HG03439 (cell line): ENCODE measurements around the gene PPT2.

ENCODE experiments used
- ATAC-seq: cut with Tn5 transposase; IDR thresholded peaks from one replicate; pipeline ENCODE4 v1.9.1; 2021; ENCODE audit warnings: mild to moderate bottlenecking, moderate library complexity; ENCODE audit not compliant: unreplicated experiment

Gene PPT2, protein sequence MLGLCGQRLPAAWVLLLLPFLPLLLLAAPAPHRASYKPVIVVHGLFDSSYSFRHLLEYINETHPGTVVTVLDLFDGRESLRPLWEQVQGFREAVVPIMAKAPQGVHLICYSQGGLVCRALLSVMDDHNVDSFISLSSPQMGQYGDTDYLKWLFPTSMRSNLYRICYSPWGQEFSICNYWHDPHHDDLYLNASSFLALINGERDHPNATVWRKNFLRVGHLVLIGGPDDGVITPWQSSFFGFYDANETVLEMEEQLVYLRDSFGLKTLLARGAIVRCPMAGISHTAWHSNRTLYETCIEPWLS

DNA sequence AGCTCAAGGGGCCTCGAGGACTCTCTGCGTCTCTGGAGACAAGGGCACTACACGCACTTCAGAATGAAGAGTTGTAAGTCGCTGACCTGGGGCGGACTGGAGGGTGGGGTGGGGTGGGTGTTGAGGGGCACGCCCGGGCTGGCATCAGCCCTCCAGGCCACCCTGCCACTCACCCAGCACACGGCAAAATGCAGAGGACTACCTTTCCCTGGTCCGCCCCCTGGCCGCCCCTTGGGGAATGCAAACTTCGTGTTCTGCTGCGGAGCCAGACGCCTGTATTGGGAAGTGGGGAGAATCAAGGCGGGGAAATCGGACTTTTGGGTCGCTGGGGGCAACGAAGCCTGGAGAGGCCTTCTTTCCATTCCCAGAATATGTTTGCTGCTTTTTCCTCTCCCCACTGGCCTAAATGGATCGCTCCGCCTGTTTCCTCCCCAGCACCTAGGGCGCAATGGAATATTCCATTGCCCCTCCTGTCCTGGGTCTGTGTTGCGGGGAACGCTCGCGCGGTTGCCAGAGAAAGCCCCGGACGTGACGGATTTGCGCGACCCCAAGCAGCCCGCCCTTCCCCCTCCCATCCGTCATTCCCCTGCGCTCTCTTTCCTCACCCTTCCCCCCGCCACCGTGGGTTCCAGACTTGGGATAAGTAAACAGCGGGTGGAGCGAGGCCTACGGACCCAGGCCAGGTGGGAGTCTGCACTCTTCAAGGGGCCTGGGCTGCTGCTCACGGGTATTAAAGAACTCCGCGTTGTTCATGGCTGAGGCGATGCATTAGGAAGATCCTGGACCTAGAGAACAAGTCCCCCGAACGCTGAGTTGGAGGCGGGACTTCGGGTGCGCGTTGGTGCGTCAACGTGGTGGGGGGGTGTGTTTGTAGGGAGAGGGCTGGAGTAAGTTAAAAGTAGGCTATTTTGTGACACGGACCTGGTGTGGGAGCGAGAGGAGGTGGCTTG, at the start of gene PPT2:
Gene PPT2, plus strand, starts transcription at position 578 of the 950 bp plus-strand sequence. CDS start 454 bp downstream, outside the sequence.
- no peak for ATAC-seq

- no peak for ATAC-seq
These were observed 48.5 kb upstream of the PPT2 start for GRCh38 chr6:32105433-32105832.

DNA sequence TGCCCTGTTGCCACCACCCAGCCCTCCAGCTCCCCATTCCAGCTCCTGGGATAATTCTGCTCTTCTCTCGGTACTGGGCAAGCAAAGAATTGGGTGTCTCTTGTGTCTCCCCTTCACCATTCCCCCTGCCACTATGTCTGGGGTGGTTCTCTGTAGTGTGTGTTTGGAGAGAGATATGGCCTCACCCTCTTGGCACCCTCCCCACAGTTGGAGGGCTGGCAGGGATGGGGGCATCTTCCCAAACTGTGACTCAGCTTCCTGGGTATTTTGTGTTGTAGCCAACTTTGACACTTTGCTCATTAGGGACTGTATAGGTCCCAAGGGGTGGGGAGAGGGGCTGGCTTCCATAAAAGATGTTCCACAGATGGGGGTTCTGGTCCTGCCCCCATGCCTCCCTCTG, 46.5 kb upstream of the PPT2 start:
- no peak for ATAC-seq

DNA sequence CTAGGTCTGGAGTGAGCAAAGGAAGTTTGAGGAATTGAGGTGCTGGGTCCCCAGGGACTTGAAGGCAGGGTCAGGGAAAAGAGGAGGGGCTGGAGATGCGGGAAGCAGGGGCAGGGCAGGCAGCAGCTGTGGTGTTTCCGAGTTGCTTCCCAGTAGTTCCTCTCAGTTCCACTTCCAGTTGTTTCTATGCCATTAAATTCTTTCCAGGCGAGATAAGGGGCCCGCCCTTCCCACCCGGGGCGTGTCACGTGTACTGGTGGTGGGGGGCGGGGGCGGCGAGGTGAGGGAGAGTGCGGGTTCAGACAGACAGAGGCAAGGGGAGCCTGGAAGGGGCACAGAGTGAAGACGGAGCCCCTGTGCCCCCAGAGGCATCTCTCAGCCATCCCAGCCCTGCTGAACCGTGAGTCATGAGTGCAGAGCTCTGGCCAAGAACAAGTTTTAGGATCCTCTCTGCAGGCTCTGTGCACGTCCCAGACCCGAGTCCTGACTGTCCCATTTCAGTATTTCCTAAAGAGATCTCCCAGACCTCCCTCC, 45.8 kb upstream of the PPT2 start:
- ATAC-seq: no peak

DNA sequence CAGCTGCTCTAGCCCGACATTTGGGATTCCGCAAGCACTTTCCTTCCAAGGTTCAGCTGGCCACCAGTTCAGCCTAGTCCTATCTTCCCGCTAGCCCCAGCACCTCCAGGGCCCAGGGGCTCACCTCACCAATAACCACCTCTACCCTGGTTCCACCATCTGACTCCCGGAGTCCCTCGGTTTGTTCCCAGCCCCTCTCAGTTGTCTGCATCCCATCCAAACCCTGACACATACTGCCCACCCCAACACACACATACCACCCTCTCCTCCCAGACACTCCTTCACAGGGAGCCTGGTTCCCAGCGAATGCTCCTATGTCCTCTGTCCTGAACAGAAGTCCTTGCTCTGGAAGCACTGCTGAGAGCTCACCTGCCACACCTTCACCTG, 45.2 kb upstream of the PPT2 start:
- ATAC-seq: no peak

DNA sequence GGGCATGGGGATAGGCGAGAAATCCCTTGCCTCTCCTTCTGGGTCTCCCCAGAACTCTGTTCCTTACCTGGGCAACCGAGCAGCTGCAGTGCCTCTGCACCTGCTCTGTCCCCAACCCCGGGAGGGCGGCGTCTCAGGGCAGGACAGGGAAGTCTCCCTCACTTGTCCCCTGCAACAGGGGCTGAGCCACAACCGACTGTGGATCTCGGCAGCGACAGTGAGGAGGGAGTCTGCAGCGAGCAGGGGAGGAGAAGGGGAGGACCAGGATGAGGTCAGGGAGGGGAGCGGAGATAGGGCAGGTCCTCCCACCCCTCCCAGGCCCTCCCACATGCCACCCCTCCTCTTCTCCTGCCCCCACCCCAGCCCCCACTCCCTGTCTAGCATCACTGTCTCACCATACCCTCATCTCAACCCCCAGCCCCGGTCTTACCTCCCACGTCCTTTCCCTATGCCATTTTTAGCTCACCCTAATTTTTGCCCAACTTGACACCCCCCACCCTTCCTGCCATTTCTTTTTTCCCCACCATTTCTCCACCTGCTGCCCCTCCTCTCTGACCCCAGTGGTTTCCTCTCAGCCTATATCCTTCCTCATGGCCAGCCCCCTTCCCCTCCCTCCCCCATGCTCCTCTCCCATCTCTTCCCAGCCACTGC, 44.7 kb upstream of the PPT2 start, which contains the start of gene TNXB:
Gene TNXB, minus strand, starts transcription at position 225 of the 651 bp plus-strand sequence. CDS start 11,140 bp downstream, outside the sequence.
- ATAC-seq: no peak

- ATAC-seq: no peak
These were observed 44.2 kb upstream of the PPT2 start for GRCh38 chr6:32109765-32110160.

DNA sequence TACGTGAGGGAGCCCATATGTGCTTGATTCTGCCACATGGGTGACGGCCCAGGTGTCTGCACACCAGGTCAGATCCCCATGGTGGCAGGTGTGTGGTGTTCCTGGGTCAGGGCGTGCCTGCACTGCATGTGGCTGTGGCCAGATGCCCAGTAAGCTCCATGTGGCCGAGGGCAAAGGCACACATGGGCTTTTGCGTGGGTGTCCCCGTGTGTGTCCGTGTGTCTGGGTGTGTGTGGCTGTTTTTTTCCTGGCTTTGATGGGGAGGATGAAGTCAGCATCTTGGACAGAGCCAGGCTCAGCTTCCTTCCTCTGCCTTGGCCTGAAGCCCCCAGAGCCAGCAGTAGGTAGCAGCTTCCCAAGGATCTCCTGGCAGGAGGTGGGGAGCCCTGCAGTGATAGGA, 43.3 kb upstream of the PPT2 start:
- no peak for ATAC-seq

GRCh38 chr6:32111424-32112066, 42.4 kb upstream of the PPT2 start:
- no peak for ATAC-seq

- no peak for ATAC-seq
These were observed 41.4 kb upstream of the PPT2 start for GRCh38 chr6:32112431-32112980.

- ATAC-seq: no peak
These were observed 40.3 kb upstream of the PPT2 start for GRCh38 chr6:32113386-32114352.

DNA sequence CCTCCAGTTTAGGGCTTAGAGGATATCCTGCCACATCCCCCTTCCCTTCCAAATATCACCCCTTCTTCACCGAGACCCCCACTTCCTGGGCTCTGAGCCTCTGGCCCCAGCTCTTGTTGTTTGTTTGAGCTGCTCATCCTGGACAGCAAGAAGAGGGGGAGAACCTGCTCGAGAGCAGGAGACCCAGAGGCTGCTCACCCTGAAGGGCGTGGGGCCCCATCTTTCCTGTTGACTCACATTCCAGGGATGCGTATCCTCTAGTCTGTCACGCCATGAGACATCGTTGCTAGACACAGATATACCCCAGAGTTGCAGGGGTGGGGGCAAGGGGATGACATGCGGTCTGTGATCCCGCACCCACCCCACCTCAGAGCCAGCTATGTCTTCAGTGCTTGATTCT, 39.1 kb upstream of the PPT2 start:
- no peak for ATAC-seq

DNA sequence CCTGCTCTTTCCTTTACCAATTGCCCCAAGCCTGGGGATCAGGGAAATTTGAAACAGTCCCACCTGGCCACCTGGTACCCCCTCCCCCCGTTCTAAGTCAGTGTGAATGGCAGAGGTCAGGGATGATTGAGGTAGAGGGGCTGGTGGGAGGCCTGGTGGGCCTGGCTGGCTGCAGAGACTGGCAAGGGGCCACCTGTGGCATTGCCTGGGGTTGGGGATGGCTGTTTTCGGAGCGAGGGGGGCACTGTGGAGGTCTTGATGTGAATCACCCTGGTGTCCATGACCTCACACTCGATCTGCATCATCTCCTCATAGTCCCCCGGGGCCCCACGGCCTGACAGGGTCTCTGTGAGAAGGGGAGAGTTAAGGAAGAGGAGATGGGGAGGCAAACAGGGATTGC, 38.3 kb upstream of the PPT2 start:
- ATAC-seq: no peak

GRCh38 chr6:32116674-32117073, 37.3 kb upstream of the PPT2 start:
- no peak for ATAC-seq

DNA sequence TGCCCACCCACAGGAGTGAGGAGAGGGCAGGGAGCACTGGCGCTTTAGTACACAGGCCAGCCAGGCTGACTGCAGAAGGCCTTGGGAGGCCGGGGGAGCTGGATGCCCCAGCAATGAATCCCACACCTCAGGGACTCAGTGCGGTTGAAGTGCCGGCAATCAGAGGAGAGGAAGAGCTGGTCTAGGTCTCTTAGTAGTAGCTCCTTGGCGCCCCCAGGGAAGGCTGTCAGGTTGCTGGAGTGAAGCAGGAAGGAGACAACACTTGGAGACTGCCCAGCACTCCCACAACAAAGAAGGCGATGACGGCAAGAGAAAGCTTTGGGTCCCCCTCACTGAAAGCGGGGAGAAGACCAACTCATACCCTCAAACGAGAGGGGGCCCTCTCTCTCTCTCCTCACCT, 36.5 kb upstream of the PPT2 start:
- ATAC-seq: no peak

DNA sequence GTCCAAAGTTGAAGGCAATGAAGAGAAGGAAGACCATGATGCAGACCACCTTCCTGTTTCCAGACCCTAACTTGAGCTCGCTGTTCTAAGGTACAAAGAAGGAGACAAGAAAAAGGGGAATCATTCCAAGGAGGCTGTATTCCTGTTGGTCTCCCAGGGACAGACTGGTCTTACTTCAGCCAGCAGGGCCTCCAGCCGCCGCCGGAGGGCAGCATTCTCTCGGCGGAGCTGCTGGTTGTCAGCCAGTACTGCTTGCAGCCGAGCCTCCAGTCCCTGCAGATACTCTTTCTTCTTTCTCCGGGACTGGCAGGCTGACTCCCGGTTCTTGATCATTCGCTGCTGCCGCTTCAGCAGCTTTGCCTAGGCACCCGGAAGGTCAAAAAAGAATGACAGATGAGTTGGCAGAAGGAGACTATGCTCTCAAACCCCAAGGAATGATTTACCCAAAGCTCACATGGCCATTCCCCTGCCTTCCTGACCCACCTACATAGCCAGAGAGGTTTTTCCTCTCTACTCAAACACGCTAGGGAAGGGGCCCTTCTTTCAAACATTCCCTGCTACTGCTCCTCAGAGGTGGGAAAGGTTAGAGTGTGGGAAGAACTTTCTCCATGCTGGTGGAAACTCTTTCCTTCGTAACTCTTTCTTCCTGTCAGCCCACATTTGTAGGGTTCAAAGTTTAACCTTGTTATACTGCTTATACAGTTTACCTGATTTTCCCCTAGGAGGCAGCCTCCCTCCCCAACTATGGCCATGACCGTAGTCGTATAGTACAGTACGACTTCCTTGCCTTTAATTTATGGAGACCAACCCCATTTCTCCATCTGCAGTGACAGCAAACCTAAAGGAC, 34.9 kb upstream of the PPT2 start:
- ATAC-seq: peak; percentile 51

- ATAC-seq: no peak
These were observed 33.3 kb upstream of the PPT2 start for GRCh38 chr6:32120573-32121059.

DNA sequence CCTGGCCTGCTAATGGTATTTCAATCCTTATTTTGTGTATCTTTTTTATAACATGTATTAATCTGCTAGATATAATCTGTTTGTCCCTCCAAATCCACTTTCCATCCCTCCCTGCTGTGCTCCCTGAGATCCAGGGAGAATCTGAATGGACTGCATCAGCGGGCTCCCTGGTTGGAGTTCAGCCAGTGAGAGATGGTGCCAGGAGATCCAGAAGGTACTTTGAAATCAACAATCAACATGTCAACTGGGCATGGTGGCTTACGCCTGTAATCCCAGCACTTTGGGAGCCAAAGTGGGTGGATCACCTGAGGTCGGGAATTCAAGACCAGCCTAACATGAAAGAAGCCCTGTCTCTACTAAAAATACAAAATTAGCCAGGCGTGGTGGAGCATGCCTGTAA, 30.3 kb upstream of the PPT2 start:
- no peak for ATAC-seq
